ENCODE data around the gene CELF2. TPM values are rescaled to one million over a fixed set of nuclear protein-coding genes. Genes with fewer than 3 reads are reported as not detected.

CELF2 gene
- total RNA-seq, 1 experiment from 2014 or later: 28.7 TPM

DNA sequence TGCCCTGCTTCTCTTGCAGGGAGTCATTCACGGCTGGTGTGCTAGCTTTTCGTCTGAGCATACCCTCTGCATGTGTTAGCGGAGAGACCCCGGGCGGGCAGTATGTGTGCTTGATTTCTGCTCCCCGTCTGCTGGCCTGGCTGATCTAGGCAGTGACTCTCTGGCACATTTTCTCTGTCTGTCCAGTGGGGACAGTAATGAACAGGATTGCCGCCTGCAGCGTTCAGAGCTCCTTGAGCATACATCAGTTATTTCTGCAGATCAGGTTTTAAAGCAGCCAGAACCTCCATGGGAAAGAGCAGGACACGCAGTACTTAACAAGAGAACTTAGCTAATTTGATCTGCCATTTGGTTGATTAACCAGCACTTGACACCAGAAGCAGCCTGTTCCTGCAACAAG, 242.5 kb downstream of the CELF2 start:
- peaks cover 8% of the 10 kb centered on the region in 2 experiments; a peak in 3 of 4 replicates for H3K4me1 Mint-ChIP-seq
- Histone ChIP-seq H4K91ac (ENCODE audit: insufficient read length, low read depth, low read length) (no peak overlapping the region), H3K9ac (ENCODE audit: extremely low read depth, insufficient read length, low read length) (no peak overlapping the region), H4K8ac (replicated peaks; ENCODE audit: insufficient read length, low read depth, low read length) (no peak overlapping the region), H3K18ac (ENCODE audit: insufficient read length, low read depth, low read length) (no peak overlapping the region), H2AFZ (ENCODE audit: low read length) (no peak overlapping the region), H3K27me3 (ENCODE audit: insufficient read depth, low read length) (no peaks in the 10 kb centered on the region), H3K79me1 (ENCODE audit: insufficient read depth, low read depth, low read length, poor library complexity, severe bottlenecking) (no peaks in the 10 kb centered on the region), H2BK20ac (ENCODE audit: low read depth, low read length, poor library complexity, severe bottlenecking) (no peak overlapping the region), H3K14ac (ENCODE audit: insufficient read depth, low read length) (no peak overlapping the region), H2BK5ac (ENCODE audit: insufficient read length, low read length) (no peak overlapping the region), H2BK120ac (ENCODE audit: low read depth, low read length, poor library complexity, severe bottlenecking) (no peak overlapping the region), H3T11ph (ENCODE audit: low read length) (no peak overlapping the region), H2BK12ac (ENCODE audit: insufficient read length, low read depth, low read length) (no peak overlapping the region), H3K23me2 (ENCODE audit: insufficient read length, low read depth, low read length, poor library complexity, severe bottlenecking) (no peaks in the 10 kb centered on the region), H3K9me3 (ENCODE audit: control insufficient read depth, low read depth, low read length) (no peaks in the 10 kb centered on the region), H3K27ac (ENCODE audit: insufficient read length, low read depth, low read length) (no peak overlapping the region), H4K20me1 (ENCODE audit: control insufficient read depth, insufficient read depth, insufficient read length) (no peaks in the 10 kb centered on the region), H2AK5ac (ENCODE audit: insufficient read length, low read length) (no peak overlapping the region), H3K4ac (ENCODE audit: low read depth, low read length) (no peak overlapping the region), H3K4me2 (ENCODE audit: insufficient read depth, insufficient read length, low read length) (no peak overlapping the region), H3K56ac (ENCODE audit: insufficient read length, low read depth, low read length) (no peak overlapping the region), H3K23ac (ENCODE audit: insufficient read length, low read depth, low read length) (no peak overlapping the region), H4K5ac (ENCODE audit: insufficient read length, low read depth, low read length) (no peak overlapping the region), H2BK15ac (ENCODE audit: low read depth, low read length) (no peak overlapping the region), H3K4me1 (ENCODE audit: insufficient read depth, low read length) (no peaks in the 10 kb centered on the region), H3K79me2 (ENCODE audit: insufficient read depth, low read length) (no peaks in the 10 kb centered on the region)
- TF ChIP-seq CTCF (conservative IDR thresholded peaks at IDR 0.05): no peak
- no peaks in the 10 kb centered on the region; a peak in 1 of 5 replicates for H3K9me3 Mint-ChIP-seq
- peaks cover 3 to 41% (median 27%) of the 10 kb centered on the region in 3 experiments for H3K36me3 Mint-ChIP-seq (ENCODE audit: insufficient read depth in 1 of 3, low read depth in 3 of 3)
- no peak overlapping the region for H3K27ac Mint-ChIP-seq
- H3K27me3 Mint-ChIP-seq (ENCODE audit: low read depth): no peaks in the 10 kb centered on the region
- no peak overlapping the region for H3K4me3 Mint-ChIP-seq
- no peak for DNase-seq
- no CpG with 5 or more reads among the region's 9 CpGs for WGBS (ENCODE audit: extremely low coverage, insufficient read length, low lambda C conversion rate)
